WTC11 (cell line): Measurements from ENCODE around the gene DOK7. TPM values are rescaled to one million over a fixed set of nuclear protein-coding genes. Genes with fewer than 3 reads are reported as not detected.

Experiments used
- ATAC-seq: fragments of 200-7000 bp; cut with Tn5 transposase; 2 replicates; pipeline ENCODE4 v1.10.0; 2021; ENCODE audit warnings: mild to moderate bottlenecking, moderate library complexity
- CTCF ChIA-PET: fragments of 300-600 bp; sonication (Branson Sonifier 250); formaldehyde crosslinking; loops from one replicate; lab custom pipeline; 2021; ENCODE audit warnings: antibody characterized with exemption; lab: Charles Lee
- POLR2A ChIA-PET: fragments of 350-600 bp; sonication (Branson Sonifier 250); formaldehyde crosslinking; loops from one replicate; lab custom pipeline; 2021; ENCODE audit warnings: antibody characterized with exemption; lab: Charles Lee
- DNase-seq: peaks from one replicate; pipeline ENCODE4 v3.0.0; 2021; ENCODE audit warnings: low spot score
- H3K27ac Mint-ChIP-seq: 2 replicates; pipeline ENCODE4 v1.8.0; 2021; ENCODE audit warnings: mixed read lengths
- H3K27me3 Mint-ChIP-seq: 2 replicates; pipeline ENCODE4 v1.8.0; 2021; ENCODE audit warnings: low read depth, mild to moderate bottlenecking, moderate library complexity, mixed read lengths
- H3K36me3 Mint-ChIP-seq: 2 replicates; pipeline ENCODE4 v1.8.0; 2021; ENCODE audit warnings: mixed read lengths
- H3K4me1 Mint-ChIP-seq: 2 replicates; pipeline ENCODE4 v1.8.0; 2022; ENCODE audit warnings: mixed read lengths
- H3K4me3 Mint-ChIP-seq: 2 replicates; pipeline ENCODE4 v1.8.0; 2021; ENCODE audit warnings: mild to moderate bottlenecking, moderate library complexity, mixed read lengths
- H3K9me3 Mint-ChIP-seq: 2 replicates; pipeline ENCODE4 v1.8.0; 2021; ENCODE audit warnings: mixed read lengths
- ATF1 ChIP-seq: sonication (generic); formaldehyde crosslinking; IDR thresholded peaks from 2 replicates; pipeline ENCODE4 v1.8.1; 2023; ENCODE audit warnings: mild to moderate bottlenecking, moderate library complexity, missing genetic modification reagents
- ATF2 ChIP-seq: sonication (generic); formaldehyde crosslinking; IDR thresholded peaks from 2 replicates; pipeline ENCODE4 v1.8.1; 2022; ENCODE audit warnings: low read depth, missing genetic modification reagents, borderline replicate concordance
- CREB1 ChIP-seq: sonication (generic); formaldehyde crosslinking; IDR thresholded peaks from 2 replicates; pipeline ENCODE4 v1.8.0; 2023; ENCODE audit warnings: mild to moderate bottlenecking, missing genetic modification reagents
- EMX1 ChIP-seq: fragments of 250-450 bp; sonication (Bioruptor Pico); IDR thresholded peaks from 2 replicates; pipeline ENCODE4 v1.8.0; 2021; ENCODE audit warnings: mild to moderate bottlenecking
- ESRRA ChIP-seq: sonication (generic); formaldehyde crosslinking; IDR thresholded peaks from 2 replicates; pipeline ENCODE4 v1.8.1; 2022; ENCODE audit warnings: mild to moderate bottlenecking, missing genetic modification reagents, borderline replicate concordance
- GABPB1 ChIP-seq: sonication (generic); formaldehyde crosslinking; IDR thresholded peaks from 2 replicates; pipeline ENCODE4 v1.8.1; 2023; ENCODE audit warnings: mild to moderate bottlenecking, missing genetic modification reagents
- GTF2I ChIP-seq: fragments of 250-450 bp; sonication (Bioruptor Pico); conservative IDR thresholded peaks from 2 replicates; pipeline ENCODE4 v1.4.0; 2021; ENCODE audit warnings: mild to moderate bottlenecking
- MLX ChIP-seq: sonication (generic); formaldehyde crosslinking; IDR thresholded peaks from 2 replicates; pipeline ENCODE4 v1.8.1; 2023; ENCODE audit warnings: mild to moderate bottlenecking, missing genetic modification reagents, moderate library complexity
- NFYB ChIP-seq: sonication (generic); formaldehyde crosslinking; conservative IDR thresholded peaks from 2 replicates; pipeline ENCODE4 v1.8.0; 2022; ENCODE audit warnings: low read depth, missing genetic modification reagents
- NR2C2 ChIP-seq: sonication (generic); formaldehyde crosslinking; IDR thresholded peaks from 2 replicates; pipeline ENCODE4 v1.8.0; 2022; ENCODE audit warnings: mild to moderate bottlenecking, missing genetic modification reagents
- NR3C1 ChIP-seq: sonication (generic); formaldehyde crosslinking; conservative IDR thresholded peaks from 2 replicates; pipeline ENCODE4 v1.8.1; 2023; ENCODE audit warnings: low read depth, mild to moderate bottlenecking, missing genetic modification reagents
- PRRX2 ChIP-seq: fragments of 250-450 bp; sonication (Bioruptor Pico); IDR thresholded peaks from 2 replicates; pipeline ENCODE4 v1.8.0; 2021; ENCODE audit warnings: mild to moderate bottlenecking
- SMAD3 ChIP-seq: sonication (generic); formaldehyde crosslinking; IDR thresholded peaks from 2 replicates; pipeline ENCODE4 v1.8.0; 2022; ENCODE audit warnings: missing genetic modification reagents, mild to moderate bottlenecking, borderline replicate concordance
- SOX15 ChIP-seq: fragments of 250-450 bp; sonication (Bioruptor Pico); IDR thresholded peaks from 2 replicates; pipeline ENCODE4 v1.9.0; 2021; ENCODE audit warnings: mild to moderate bottlenecking
- TCF7 ChIP-seq: sonication (generic); formaldehyde crosslinking; IDR thresholded peaks from 2 replicates; pipeline ENCODE4 v1.8.0; 2022; ENCODE audit warnings: mild to moderate bottlenecking, low read depth, missing genetic modification reagents, moderate library complexity
- TEAD1 ChIP-seq: sonication (generic); formaldehyde crosslinking; IDR thresholded peaks from 2 replicates; pipeline ENCODE4 v1.8.0; 2022; ENCODE audit warnings: mild to moderate bottlenecking, missing genetic modification reagents
- TP53 ChIP-seq: sonication (generic); formaldehyde crosslinking; IDR thresholded peaks from 2 replicates; pipeline ENCODE4 v1.8.1; 2023; ENCODE audit warnings: mild to moderate bottlenecking, missing genetic modification reagents
- ZBTB21 ChIP-seq: sonication (generic); formaldehyde crosslinking; IDR thresholded peaks from 2 replicates; pipeline ENCODE4 v1.8.1; 2023; ENCODE audit warnings: mild to moderate bottlenecking, missing genetic modification reagents, borderline replicate concordance
- ZNF219 ChIP-seq: sonication (generic); formaldehyde crosslinking; IDR thresholded peaks from 2 replicates; pipeline ENCODE4 v1.8.0; 2023; ENCODE audit warnings: missing genetic modification reagents, mild to moderate bottlenecking, borderline replicate concordance
- ZNF416 ChIP-seq: fragments of 250-450 bp; sonication (Bioruptor Pico); IDR thresholded peaks from 2 replicates; pipeline ENCODE4 v1.9.0; 2021; ENCODE audit warnings: mild to moderate bottlenecking, inconsistent platforms
- total RNA-seq: library from RNA; stranded (reverse); gene quantifications from 3 replicates; pipeline ENCODE4 v1.2.3, GENCODE V29; 2021
- TF ChIP-seq, protein P1 (sequence below): sonication (generic); formaldehyde crosslinking; conservative IDR thresholded peaks from 2 replicates; pipeline ENCODE4 v1.8.1; 2023; ENCODE audit warnings: mild to moderate bottlenecking, low read depth, missing genetic modification reagents, moderate library complexity
- TF ChIP-seq, protein P2 (sequence below): sonication (generic); formaldehyde crosslinking; IDR thresholded peaks from 2 replicates; pipeline ENCODE4 v1.8.1; 2023; ENCODE audit warnings: mild to moderate bottlenecking, missing genetic modification reagents, moderate library complexity
- TF ChIP-seq, protein P3 (sequence below): fragments of 250-450 bp; sonication (Bioruptor Pico); conservative IDR thresholded peaks from 2 replicates; pipeline ENCODE4 v1.9.0; 2021; ENCODE audit warnings: mild to moderate bottlenecking
- TF ChIP-seq, protein P4 (sequence below): sonication (generic); formaldehyde crosslinking; IDR thresholded peaks from 2 replicates; pipeline ENCODE4 v1.8.1; 2023; ENCODE audit warnings: mild to moderate bottlenecking, moderate library complexity, missing genetic modification reagents

DOK7 gene
- total RNA-seq, 1 experiment from 2014 or later: 0.22 TPM

DNA sequence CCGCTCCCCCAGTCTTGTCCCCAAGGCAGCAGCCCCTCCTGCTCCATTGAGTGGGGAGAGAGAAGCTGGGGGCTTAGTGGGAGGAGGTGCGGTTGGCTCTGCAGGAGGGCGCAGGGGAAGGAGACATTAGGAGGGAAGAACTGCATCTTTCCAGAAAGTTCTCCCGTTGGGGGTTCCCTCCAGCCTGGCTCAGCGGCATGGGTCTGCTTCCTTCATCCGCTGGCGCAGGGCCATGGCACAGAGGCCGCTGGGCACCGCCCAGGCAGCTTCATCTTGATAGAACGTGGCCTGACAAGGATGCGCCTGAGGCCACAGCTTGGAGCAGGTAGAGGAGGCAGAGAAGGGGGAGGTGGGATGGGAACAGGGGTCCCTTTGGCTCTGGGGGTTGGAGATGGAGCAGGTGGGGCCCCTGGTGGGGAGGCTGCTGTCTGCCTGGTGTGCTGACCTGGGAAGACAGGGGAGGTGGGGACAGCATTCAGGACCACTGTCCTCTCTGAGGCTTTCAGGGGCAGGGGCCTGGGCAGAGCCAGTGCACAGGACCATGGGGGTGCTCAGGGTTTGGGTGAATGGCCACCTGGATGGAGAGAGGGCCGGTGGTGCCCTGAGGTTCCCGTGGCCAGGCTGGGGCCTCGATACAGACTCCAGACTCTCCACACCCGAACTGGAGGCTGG lies 12.1 kb downstream of the DOK7 start:
- Mint-ChIP-seq H3K9me3 (no peaks in the 10 kb centered on the region), H3K36me3 (no peaks in the 10 kb centered on the region), H3K27me3 (peaks cover 60% of the 10 kb centered on the region), H3K27ac (no peak overlapping the region), H3K4me3 (no peak overlapping the region), H3K4me1 (peaks cover 5% of the 10 kb centered on the region; the same call in 1 of the 2 replicates)
- no peak for DNase-seq
- TF ChIP-seq SOX15 (CRISPR knock-in tag) (no peak), SMAD3 (CRISPR knock-in tag) (no peak), TP53 (no peak), ZBTB21 (CRISPR knock-in tag) (no peak), GTF2I (CRISPR knock-in tag) (no peak), CREB1 (CRISPR knock-in tag) (no peak), NFYB (CRISPR knock-in tag) (no peak), ATF1 (no peak), GABPB1 (no peak), ESRRA (no peak), ATF2 (CRISPR knock-in tag) (no peak), PRRX2 (no peak), EMX1 (CRISPR knock-in tag) (no peak), TEAD1 (CRISPR knock-in tag) (no peak), TCF7 (no peak), NR2C2 (no peak)
- TF ChIP-seq, protein P1, sequence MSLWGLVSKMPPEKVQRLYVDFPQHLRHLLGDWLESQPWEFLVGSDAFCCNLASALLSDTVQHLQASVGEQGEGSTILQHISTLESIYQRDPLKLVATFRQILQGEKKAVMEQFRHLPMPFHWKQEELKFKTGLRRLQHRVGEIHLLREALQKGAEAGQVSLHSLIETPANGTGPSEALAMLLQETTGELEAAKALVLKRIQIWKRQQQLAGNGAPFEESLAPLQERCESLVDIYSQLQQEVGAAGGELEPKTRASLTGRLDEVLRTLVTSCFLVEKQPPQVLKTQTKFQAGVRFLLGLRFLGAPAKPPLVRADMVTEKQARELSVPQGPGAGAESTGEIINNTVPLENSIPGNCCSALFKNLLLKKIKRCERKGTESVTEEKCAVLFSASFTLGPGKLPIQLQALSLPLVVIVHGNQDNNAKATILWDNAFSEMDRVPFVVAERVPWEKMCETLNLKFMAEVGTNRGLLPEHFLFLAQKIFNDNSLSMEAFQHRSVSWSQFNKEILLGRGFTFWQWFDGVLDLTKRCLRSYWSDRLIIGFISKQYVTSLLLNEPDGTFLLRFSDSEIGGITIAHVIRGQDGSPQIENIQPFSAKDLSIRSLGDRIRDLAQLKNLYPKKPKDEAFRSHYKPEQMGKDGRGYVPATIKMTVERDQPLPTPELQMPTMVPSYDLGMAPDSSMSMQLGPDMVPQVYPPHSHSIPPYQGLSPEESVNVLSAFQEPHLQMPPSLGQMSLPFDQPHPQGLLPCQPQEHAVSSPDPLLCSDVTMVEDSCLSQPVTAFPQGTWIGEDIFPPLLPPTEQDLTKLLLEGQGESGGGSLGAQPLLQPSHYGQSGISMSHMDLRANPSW (CRISPR knock-in tag): no peak
- TF ChIP-seq, protein P2, sequence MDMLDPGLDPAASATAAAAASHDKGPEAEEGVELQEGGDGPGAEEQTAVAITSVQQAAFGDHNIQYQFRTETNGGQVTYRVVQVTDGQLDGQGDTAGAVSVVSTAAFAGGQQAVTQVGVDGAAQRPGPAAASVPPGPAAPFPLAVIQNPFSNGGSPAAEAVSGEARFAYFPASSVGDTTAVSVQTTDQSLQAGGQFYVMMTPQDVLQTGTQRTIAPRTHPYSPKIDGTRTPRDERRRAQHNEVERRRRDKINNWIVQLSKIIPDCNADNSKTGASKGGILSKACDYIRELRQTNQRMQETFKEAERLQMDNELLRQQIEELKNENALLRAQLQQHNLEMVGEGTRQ (CRISPR knock-in tag): no peak
- POLR2A ChIA-PET: no interaction called here
- CTCF ChIA-PET: no interaction called here
- no peak for ATAC-seq

GRCh38 chr4:3475713-3476260 lies 12.7 kb downstream of the DOK7 start:
- CTCF ChIA-PET: no interaction called here
- TF ChIP-seq ZNF219 (no peak), NR3C1 (CRISPR knock-in tag) (no peak), MLX (CRISPR knock-in tag) (no peak), ZNF416 (no peak), NFYB (CRISPR knock-in tag) (no peak), NR2C2 (no peak)
- TF ChIP-seq, protein P3, sequence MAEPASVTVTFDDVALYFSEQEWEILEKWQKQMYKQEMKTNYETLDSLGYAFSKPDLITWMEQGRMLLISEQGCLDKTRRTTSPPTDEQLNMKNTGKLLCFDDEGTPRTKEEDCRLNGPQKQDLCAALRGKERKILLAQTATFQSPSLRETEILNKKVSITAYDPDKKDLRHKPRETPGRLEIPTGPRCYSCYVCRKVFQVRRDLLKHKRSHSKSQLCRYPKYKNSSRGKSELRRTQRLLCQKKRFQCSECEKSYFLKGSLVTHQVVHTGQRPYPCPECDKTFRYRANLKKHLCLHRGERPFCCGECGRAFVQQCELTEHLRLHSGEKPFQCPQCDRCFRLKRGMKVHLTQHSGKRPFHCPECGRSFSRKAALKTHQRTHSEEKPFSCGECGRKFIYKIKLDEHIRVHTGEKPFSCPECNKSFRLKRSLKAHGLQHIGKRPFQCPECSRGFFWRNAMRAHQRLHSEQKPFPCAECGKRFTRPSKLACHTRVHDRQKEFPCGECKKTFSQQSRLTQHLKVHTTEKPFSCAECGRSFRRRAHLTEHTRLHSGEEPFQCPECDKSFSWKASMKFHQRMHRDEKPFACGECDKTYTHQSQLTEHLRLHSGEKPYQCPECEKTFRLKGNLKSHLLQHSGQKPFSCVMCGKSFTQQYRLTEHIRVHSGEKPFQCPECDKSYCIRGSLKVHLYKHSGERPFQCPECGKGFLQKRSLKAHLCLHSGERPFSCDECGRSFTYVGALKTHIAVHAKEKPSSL: no peak
- TF ChIP-seq, protein P4, sequence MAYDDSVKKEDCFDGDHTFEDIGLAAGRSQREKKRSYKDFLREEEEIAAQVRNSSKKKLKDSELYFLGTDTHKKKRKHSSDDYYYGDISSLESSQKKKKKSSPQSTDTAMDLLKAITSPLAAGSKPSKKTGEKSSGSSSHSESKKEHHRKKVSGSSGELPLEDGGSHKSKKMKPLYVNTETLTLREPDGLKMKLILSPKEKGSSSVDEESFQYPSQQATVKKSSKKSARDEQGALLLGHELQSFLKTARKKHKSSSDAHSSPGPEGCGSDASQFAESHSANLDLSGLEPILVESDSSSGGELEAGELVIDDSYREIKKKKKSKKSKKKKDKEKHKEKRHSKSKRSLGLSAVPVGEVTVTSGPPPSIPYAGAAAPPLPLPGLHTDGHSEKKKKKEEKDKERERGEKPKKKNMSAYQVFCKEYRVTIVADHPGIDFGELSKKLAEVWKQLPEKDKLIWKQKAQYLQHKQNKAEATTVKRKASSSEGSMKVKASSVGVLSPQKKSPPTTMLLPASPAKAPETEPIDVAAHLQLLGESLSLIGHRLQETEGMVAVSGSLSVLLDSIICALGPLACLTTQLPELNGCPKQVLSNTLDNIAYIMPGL (CRISPR knock-in tag): no peak
- TF ChIP-seq, protein P1 (CRISPR knock-in tag): no peak

More at GRCh38 chr4:3475713-3476260, 12.7 kb downstream of the DOK7 start:
- peaks cover 8% of the 10 kb centered on the region for H3K4me1 Mint-ChIP-seq
- H3K9me3 Mint-ChIP-seq: no peaks in the 10 kb centered on the region
- H3K27ac Mint-ChIP-seq: no peak overlapping the region
- ATAC-seq (no peak), DNase-seq (no peak)
- POLR2A ChIA-PET: no interaction called here
- no peaks in the 10 kb centered on the region for H3K36me3 Mint-ChIP-seq
- H3K4me3 Mint-ChIP-seq: no peak overlapping the region
- H3K27me3 Mint-ChIP-seq: peaks cover 59% of the 10 kb centered on the region
